WTC11 (cell line): ENCODE results near the gene HNRNPL.

Experiments
- CREM ChIP-seq: sonication (generic); formaldehyde crosslinking; IDR thresholded peaks from 2 replicates; pipeline ENCODE4 v1.8.1; 2022; ENCODE audit warnings: mild to moderate bottlenecking, missing genetic modification reagents, moderate library complexity
- CTCF ChIP-seq: fragments of 200-600 bp; IDR thresholded peaks from 2 replicates; pipeline ENCODE4 v1.8.0; 2022; ENCODE audit warnings: antibody characterized with exemption
- ERG ChIP-seq: fragments of 250-450 bp; sonication (Bioruptor Pico); IDR thresholded peaks from 2 replicates; pipeline ENCODE4 v1.8.0; 2021; ENCODE audit warnings: mild to moderate bottlenecking
- TF ChIP-seq, protein P1 (sequence below): sonication (generic); formaldehyde crosslinking; IDR thresholded peaks from 2 replicates; pipeline ENCODE4 v1.8.1; 2023; ENCODE audit warnings: mild to moderate bottlenecking, missing genetic modification reagents, moderate library complexity

GRCh38 chr19:38892841-38893240 is 43.1 kb upstream of the HNRNPL start:
- no peak for TF ChIP-seq CREM
- TF ChIP-seq CTCF, result no peak
- TF ChIP-seq ERG, result no peak
- TF ChIP-seq, protein P1, sequence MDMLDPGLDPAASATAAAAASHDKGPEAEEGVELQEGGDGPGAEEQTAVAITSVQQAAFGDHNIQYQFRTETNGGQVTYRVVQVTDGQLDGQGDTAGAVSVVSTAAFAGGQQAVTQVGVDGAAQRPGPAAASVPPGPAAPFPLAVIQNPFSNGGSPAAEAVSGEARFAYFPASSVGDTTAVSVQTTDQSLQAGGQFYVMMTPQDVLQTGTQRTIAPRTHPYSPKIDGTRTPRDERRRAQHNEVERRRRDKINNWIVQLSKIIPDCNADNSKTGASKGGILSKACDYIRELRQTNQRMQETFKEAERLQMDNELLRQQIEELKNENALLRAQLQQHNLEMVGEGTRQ (CRISPR knock-in tag), result no peak
